Islet precursor cell (in vitro differentiated cells): ENCODE results near the gene OSTM1.

ENCODE experiments used
- DNase-seq: peaks from one replicate; pipeline ENCODE4 v3.0.0-alpha.2; 2018

OSTM1 gene

GRCh38 chr6:108074359-108075144 lies at the start of gene OSTM1:
OSTM1 (minus strand) TSS chr6:108074741; CDS start chr6:108074651, 90 bp downstream.
- DNase-seq, result peak; percentile 95

GRCh38 chr6:108123946-108124345 lies 49.4 kb upstream of the OSTM1 start:
- DNase-seq, result peak; percentile 77

- peak; percentile 52 for DNase-seq
Measured at GRCh38 chr6:108123481-108123929, 49.0 kb upstream of the OSTM1 start.

GRCh38 chr6:108121612-108122011 lies 47.1 kb upstream of the OSTM1 start:
- DNase-seq, result no peak

- DNase-seq, result peak; percentile 60
Measured at GRCh38 chr6:108120311-108120710, 45.8 kb upstream of the OSTM1 start.

GRCh38 chr6:108119769-108120141 lies 45.2 kb upstream of the OSTM1 start:
- peak; percentile 54 for DNase-seq

- DNase-seq, result peak; percentile 52
Measured at GRCh38 chr6:108118810-108119768, 44.5 kb upstream of the OSTM1 start.

- no peak for DNase-seq
Measured at GRCh38 chr6:108118359-108118724, 43.8 kb upstream of the OSTM1 start.

- peak; percentile 60 for DNase-seq
Measured at GRCh38 chr6:108117427-108118358, 43.2 kb upstream of the OSTM1 start.

GRCh38 chr6:108116546-108117426 lies 42.2 kb upstream of the OSTM1 start:
- DNase-seq, result no peak

- peak; percentile 80 for DNase-seq
Measured at GRCh38 chr6:108115598-108116058, 41.1 kb upstream of the OSTM1 start.

- peak; percentile 89 for DNase-seq
Measured at GRCh38 chr6:108114841-108115597, 40.5 kb upstream of the OSTM1 start.

- peak; percentile 76 for DNase-seq
Measured at GRCh38 chr6:108113557-108114519, 39.3 kb upstream of the OSTM1 start.

GRCh38 chr6:108108374-108108773 lies 33.8 kb upstream of the OSTM1 start:
- DNase-seq, result no peak

GRCh38 chr6:108107102-108107501 lies 32.6 kb upstream of the OSTM1 start:
- no peak for DNase-seq

- no peak for DNase-seq
Measured at GRCh38 chr6:108106694-108107093, 32.2 kb upstream of the OSTM1 start.

GRCh38 chr6:108106261-108106660 lies 31.7 kb upstream of the OSTM1 start:
- no peak for DNase-seq

GRCh38 chr6:108105571-108105970 lies 31.0 kb upstream of the OSTM1 start:
- DNase-seq, result no peak

GRCh38 chr6:108102965-108103364 lies 28.4 kb upstream of the OSTM1 start:
- no peak for DNase-seq
